SU-DHL-6 (cell line): ENCODE measurements around the gene PNLDC1.

Experiments used
- H2AFZ ChIP-seq: fragments of 200-600 bp; sonication (generic); 2 replicates; pipeline ENCODE4 v1.6.1; 2014; ENCODE audit warnings: low read depth, mild to moderate bottlenecking, moderate library complexity, mixed read lengths, antibody characterized with exemption, low read length; ENCODE audit not compliant: severe bottlenecking
- H3F3A ChIP-seq: fragments of 200-600 bp; shearing (Covaris generic); 2 replicates; pipeline ENCODE4 v1.6.0; 2016; ENCODE audit warnings: antibody characterized with exemption, mild to moderate bottlenecking; ENCODE audit not compliant: insufficient read depth
- H3K27ac ChIP-seq: fragments of 200-600 bp; sonication (generic); 2 replicates; pipeline ENCODE4 v1.5.1; 2016; ENCODE audit warnings: low read depth, mild to moderate bottlenecking, low read length, moderate library complexity, mixed read lengths
- H3K27me3 ChIP-seq: fragments of 200-600 bp; sonication (generic), shearing (Covaris generic); 2 replicates; pipeline ENCODE4 v1.6.0; 2014; ENCODE audit warnings: mild to moderate bottlenecking, low read length
- H3K36me3 ChIP-seq: fragments of 200-600 bp; sonication (generic); 2 replicates; pipeline ENCODE4 v1.6.1; 2014; ENCODE audit warnings: mild to moderate bottlenecking, low read length, mixed read lengths
- H3K4me2 ChIP-seq: fragments of 300-600, 200-600 bp; shearing (Covaris generic), sonication (generic); 2 replicates; pipeline ENCODE4 v1.6.0; 2014; ENCODE audit warnings: low read length, low read depth, mild to moderate bottlenecking; ENCODE audit not compliant: poor library complexity, severe bottlenecking
- H3K4me3 ChIP-seq: fragments of 200-600 bp; sonication (generic); 2 replicates; pipeline ENCODE4 v1.5.1; 2014; ENCODE audit warnings: antibody characterized with exemption, low read length, mild to moderate bottlenecking, mixed read lengths; ENCODE audit not compliant: insufficient read depth, poor library complexity, severe bottlenecking
- H3K79me2 ChIP-seq: fragments of 200-600 bp; sonication (generic); 2 replicates; pipeline ENCODE4 v1.6.1; 2014; ENCODE audit warnings: mild to moderate bottlenecking, low read length, moderate library complexity; ENCODE audit not compliant: insufficient read depth
- H3K9ac ChIP-seq: fragments of 200-600 bp; sonication (generic); 2 replicates; pipeline ENCODE4 v1.7.0; 2014; ENCODE audit warnings: mild to moderate bottlenecking, low read length
- H3K9me2 ChIP-seq: fragments of 200-600 bp; sonication (generic); replicated peaks from 2 replicates; pipeline ENCODE4 v1.6.1; 2014; ENCODE audit warnings: low read length; ENCODE audit not compliant: insufficient read depth
- H3K9me3 ChIP-seq: fragments of 200-600 bp; sonication (generic); 2 replicates; pipeline ENCODE4 v1.6.1; 2014; ENCODE audit warnings: low read length, mixed read lengths; ENCODE audit not compliant: insufficient read depth
- H4K20me1 ChIP-seq: fragments of 200-600 bp; sonication (generic); 2 replicates; pipeline ENCODE4 v1.6.1; 2014; ENCODE audit warnings: low read depth, mild to moderate bottlenecking, antibody characterized with exemption, low read length, moderate library complexity, mixed read lengths
- CTCF ChIP-seq: fragments of 200-600 bp; sonication (generic); IDR thresholded peaks from one replicate; pipeline ENCODE4 v1.5.1; 2017; ENCODE audit warnings: antibody characterized with exemption, mild to moderate bottlenecking, low read length, moderate library complexity; ENCODE audit not compliant: insufficient read depth, poor library complexity, severe bottlenecking
- EZH2phosphoT487 ChIP-seq: fragments of 200-600 bp; sonication (generic), shearing (Covaris generic); conservative IDR thresholded peaks from 2 replicates; pipeline ENCODE4 v1.6.1; 2018; ENCODE audit warnings: mild to moderate bottlenecking, antibody characterized with exemption, low read length, moderate library complexity, mixed read lengths

PNLDC1 gene

GRCh38 chr6:159766906-159767305 lies 33.2 kb upstream of the PNLDC1 start:
- Histone ChIP-seq H3K9me3 (no peaks in the 10 kb centered on the region), H3K27me3 (no peaks in the 10 kb centered on the region), H3K4me2 (no peak overlapping the region), H3K36me3 (peaks cover 57% of the 10 kb centered on the region), H3K9me2 (no peaks in the 10 kb centered on the region), H3K79me2 (peaks cover 15% of the 10 kb centered on the region; the same call in 1 of the 2 replicates), H3K9ac (no peak overlapping the region), H2AFZ (no peak overlapping the region), H4K20me1 (no peaks in the 10 kb centered on the region), H3K4me3 (no peak overlapping the region), H3F3A (no peaks in the 10 kb centered on the region), H3K27ac (no peak overlapping the region)
- TF ChIP-seq CTCF (no peak), EZH2phosphoT487 (no peak)

GRCh38 chr6:159769470-159769869 lies 30.6 kb upstream of the PNLDC1 start:
- no peak overlapping the region for H2AFZ ChIP-seq
- peaks cover 5% of the 10 kb centered on the region; the same call in 1 of the 2 replicates for H3K79me2 ChIP-seq
- H3K36me3 ChIP-seq, result peaks cover 65% of the 10 kb centered on the region
- peaks cover 4% of the 10 kb centered on the region for H3F3A ChIP-seq
- H3K4me3 ChIP-seq, result no peak overlapping the region
- TF ChIP-seq EZH2phosphoT487, result no peak
- no peak overlapping the region for H3K4me2 ChIP-seq
- no peak overlapping the region for H3K9ac ChIP-seq
- no peaks in the 10 kb centered on the region for H3K9me3 ChIP-seq
- no peaks in the 10 kb centered on the region for H4K20me1 ChIP-seq
- no peaks in the 10 kb centered on the region for H3K9me2 ChIP-seq
- no peak overlapping the region for H3K27ac ChIP-seq
- no peaks in the 10 kb centered on the region for H3K27me3 ChIP-seq

DNA sequence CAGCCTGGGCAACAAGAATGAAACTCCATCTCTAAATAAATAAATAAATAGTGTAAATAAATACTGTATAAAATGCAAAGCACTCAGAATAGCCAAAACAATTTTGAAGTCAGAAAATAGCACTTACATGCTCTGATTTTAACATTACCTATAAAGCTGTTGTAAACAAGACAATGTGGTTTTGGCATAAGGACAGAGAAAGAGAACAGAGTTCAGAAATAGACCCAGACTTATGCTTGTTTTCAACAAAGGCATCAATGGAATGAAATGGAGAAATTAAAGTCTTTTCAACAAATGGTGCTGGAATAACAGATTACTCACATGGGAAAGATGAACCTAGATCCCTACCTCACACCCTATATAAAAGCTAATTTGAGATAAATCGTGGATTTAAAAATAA lies 27.9 kb upstream of the PNLDC1 start:
- H3K27me3 ChIP-seq, result no peaks in the 10 kb centered on the region
- H3K9ac ChIP-seq, result no peak overlapping the region
- TF ChIP-seq CTCF (no peak), EZH2phosphoT487 (no peak)
- H3K36me3 ChIP-seq, result peaks cover 55% of the 10 kb centered on the region
- H4K20me1 ChIP-seq, result no peaks in the 10 kb centered on the region
- no peak overlapping the region for H3K27ac ChIP-seq
- no peaks in the 10 kb centered on the region for H3K9me3 ChIP-seq
- no peaks in the 10 kb centered on the region for H3K79me2 ChIP-seq
- H3F3A ChIP-seq, result peaks cover 25% of the 10 kb centered on the region
- H3K9me2 ChIP-seq, result no peaks in the 10 kb centered on the region
- no peak overlapping the region for H3K4me3 ChIP-seq
- no peak overlapping the region for H3K4me2 ChIP-seq
- H2AFZ ChIP-seq, result no peak overlapping the region

DNA sequence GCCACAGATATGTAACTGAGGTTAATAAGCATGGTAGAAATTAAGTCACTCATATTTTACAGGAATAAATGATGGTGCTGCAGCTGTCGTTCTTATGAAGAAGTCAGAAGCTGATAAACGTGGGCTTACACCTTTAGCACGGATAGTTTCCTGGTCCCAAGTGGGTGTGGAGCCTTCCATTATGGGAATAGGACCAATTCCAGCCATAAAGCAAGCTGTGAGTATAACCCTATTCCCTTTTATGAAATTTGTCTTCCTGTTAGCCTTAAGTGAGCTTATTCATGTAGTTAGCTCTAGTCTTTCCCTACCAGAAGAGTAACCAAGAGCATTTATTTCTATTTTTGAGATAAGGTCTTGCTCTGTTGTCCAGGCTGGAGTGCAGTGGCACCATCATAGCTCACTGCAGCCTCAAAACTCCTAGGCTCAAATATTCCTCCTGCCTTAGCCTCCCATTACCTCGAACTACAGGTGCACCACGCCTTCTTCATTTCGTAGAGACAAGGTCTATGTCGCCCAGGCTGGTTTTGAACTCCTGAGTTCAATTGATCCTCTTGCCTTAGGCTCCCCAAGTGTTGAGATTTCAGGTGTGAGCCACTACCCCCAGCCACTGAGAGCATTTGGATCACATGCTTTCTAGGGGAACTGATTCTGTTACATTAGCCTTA lies 22.7 kb upstream of the PNLDC1 start:
- H3K4me2 ChIP-seq, result no peak overlapping the region
- peaks cover 11% of the 10 kb centered on the region for H3K79me2 ChIP-seq
- H3F3A ChIP-seq, result peaks cover 74% of the 10 kb centered on the region
- H2AFZ ChIP-seq, result no peak overlapping the region
- peaks cover 63% of the 10 kb centered on the region for H3K36me3 ChIP-seq
- no peak overlapping the region for H3K4me3 ChIP-seq
- H3K27me3 ChIP-seq, result no peaks in the 10 kb centered on the region
- TF ChIP-seq EZH2phosphoT487, result no peak
- no peak for TF ChIP-seq CTCF
- H3K27ac ChIP-seq, result no peak overlapping the region
- H3K9ac ChIP-seq, result no peak overlapping the region
- H4K20me1 ChIP-seq, result peaks cover 17% of the 10 kb centered on the region
- H3K9me2 ChIP-seq, result no peaks in the 10 kb centered on the region
- H3K9me3 ChIP-seq, result no peaks in the 10 kb centered on the region
